HepG2 (cell line): Measurements from ENCODE around the gene KAZALD1. TPM values are rescaled to one million over a fixed set of nuclear protein-coding genes. Genes with fewer than 3 reads are reported as not detected.
A peak's percentile ranks its signal among the peaks of the same experiment; 100 is the strongest.

Source experiments
- BRCA1 ChIP-seq: sonication (generic); formaldehyde crosslinking; IDR thresholded peaks from 2 replicates; pipeline ENCODE4 v1.4.0; 2020; ENCODE audit warnings: missing genetic modification reagents
- DR1 ChIP-seq: sonication (generic); formaldehyde crosslinking; IDR thresholded peaks from 2 replicates; pipeline ENCODE4 v1.8.0; 2021; ENCODE audit warnings: mild to moderate bottlenecking, missing genetic modification reagents, inconsistent platforms
- EP300 ChIP-seq, 3 experiments: sonication (generic) in 1 of 3; formaldehyde crosslinking in 1 of 3; IDR thresholded peaks; 2 replicates each; pipeline versions ENCODE4 v1.5.1 to v1.6.1; 2011 to 2020; ENCODE audit warnings: low read depth in 2 of 3, low read length in 2 of 3, borderline replicate concordance in 1 of 3, improper control_type of control experiment in 1 of 3, mild to moderate bottlenecking in 1 of 3, missing genetic modification reagents in 1 of 3, moderate library complexity in 1 of 3
- FOXC1 ChIP-seq: sonication (generic); formaldehyde crosslinking; IDR thresholded peaks from 2 replicates; pipeline ENCODE4 v1.8.0; 2022; ENCODE audit warnings: mild to moderate bottlenecking, missing genetic modification reagents, borderline replicate concordance
- JARID2 ChIP-seq: sonication (generic); formaldehyde crosslinking; IDR thresholded peaks from 2 replicates; pipeline ENCODE4 v1.8.1; 2023; ENCODE audit warnings: missing genetic modification reagents, inconsistent platforms; ENCODE audit not compliant: insufficient replicate concordance
- TBP ChIP-seq: sonication (generic); formaldehyde crosslinking; IDR thresholded peaks from 2 replicates; pipeline ENCODE4 v1.5.0; 2020; ENCODE audit warnings: missing genetic modification reagents
- ZNF512 ChIP-seq: sonication (generic); formaldehyde crosslinking; IDR thresholded peaks from 2 replicates; pipeline ENCODE4 v1.4.0; 2020; ENCODE audit warnings: mild to moderate bottlenecking, missing genetic modification reagents
- ZNF543 ChIP-seq: sonication (generic); formaldehyde crosslinking; IDR thresholded peaks from 2 replicates; pipeline ENCODE4 v1.4.0; 2020; ENCODE audit warnings: mild to moderate bottlenecking, missing genetic modification reagents
- ZNF720 ChIP-seq: sonication (generic); formaldehyde crosslinking; IDR thresholded peaks from 2 replicates; pipeline ENCODE4 v1.4.0; 2020; ENCODE audit warnings: missing genetic modification reagents
- ZNF777 ChIP-seq: sonication (generic); formaldehyde crosslinking; IDR thresholded peaks from 2 replicates; pipeline ENCODE4 v1.4.0; 2020; ENCODE audit warnings: missing genetic modification reagents
- ZNF782 ChIP-seq: sonication (generic); formaldehyde crosslinking; IDR thresholded peaks from 2 replicates; pipeline ENCODE4 v1.4.0; 2020; ENCODE audit warnings: missing genetic modification reagents, mild to moderate bottlenecking, borderline replicate concordance
- polyA plus RNA-seq, 8 experiments: library from polyadenylated mRNA; depleted of rRNA in 3 of 8; stranded (reverse) in 7 of 8; unstranded in 1 of 8; fragments of >200 nt; fragmentation: Illumina TruSeq in 4 of 8; extraction: Trizol in 4 of 8; gene quantifications; 2 replicates each; pipeline versions ENCODE4 v1.2.1 to v1.2.3, GENCODE V29; 2011 to 2016; ENCODE audit warnings: low read depth in 4 of 8, missing spikeins in 1 of 8, mixed read lengths in 1 of 8; ENCODE audit not compliant: insufficient read depth in 1 of 8
- total RNA-seq, 5 experiments: library from RNA; depleted of rRNA; stranded (reverse); fragments of >200 nt; fragmentation: Illumina TruSeq; extraction: Trizol; gene quantifications; 2 replicates each; pipeline ENCODE4 v1.2.3, GENCODE V29; 2016; ENCODE audit warnings: low read depth in 1 of 5
- TF ChIP-seq, protein P1 (sequence below): sonication (generic); formaldehyde crosslinking; IDR thresholded peaks from 2 replicates; pipeline ENCODE4 v1.9.0; 2021; ENCODE audit warnings: missing genetic modification reagents, borderline replicate concordance
- TF ChIP-seq, protein P2 (sequence below): sonication (generic); formaldehyde crosslinking; IDR thresholded peaks from 2 replicates; pipeline ENCODE4 v1.8.0; 2022; ENCODE audit warnings: missing genetic modification reagents, mild to moderate bottlenecking, moderate library complexity, borderline replicate concordance
- TF ChIP-seq, protein P3 (sequence below): IDR thresholded peaks from 2 replicates; pipeline ENCODE4 v1.6.1; 2016; ENCODE audit warnings: low read depth, missing genetic modification reagents, missing compliant biosample characterization

The KAZALD1 gene
- total and polyA plus RNA-seq, 2 of the 13 experiments (the other 11 are each of a cell fraction or from before 2014, with no cell fraction given): 16.7 to 27.7 TPM

- no peak for TF ChIP-seq ZNF512 (CRISPR knock-in tag)
- TF ChIP-seq TBP: no peak
- TF ChIP-seq ZNF777 (CRISPR knock-in tag): 0 out of 2 replicates have a peak, but pooled peaks have one; percentile 29
- peak; percentile 49; the same call in 1 of the 2 replicates for TF ChIP-seq FOXC1 (CRISPR knock-in tag)
- TF ChIP-seq ZNF782 (CRISPR knock-in tag): peak; percentile 58; the same call in 1 of the 2 replicates
- TF ChIP-seq, protein P1, sequence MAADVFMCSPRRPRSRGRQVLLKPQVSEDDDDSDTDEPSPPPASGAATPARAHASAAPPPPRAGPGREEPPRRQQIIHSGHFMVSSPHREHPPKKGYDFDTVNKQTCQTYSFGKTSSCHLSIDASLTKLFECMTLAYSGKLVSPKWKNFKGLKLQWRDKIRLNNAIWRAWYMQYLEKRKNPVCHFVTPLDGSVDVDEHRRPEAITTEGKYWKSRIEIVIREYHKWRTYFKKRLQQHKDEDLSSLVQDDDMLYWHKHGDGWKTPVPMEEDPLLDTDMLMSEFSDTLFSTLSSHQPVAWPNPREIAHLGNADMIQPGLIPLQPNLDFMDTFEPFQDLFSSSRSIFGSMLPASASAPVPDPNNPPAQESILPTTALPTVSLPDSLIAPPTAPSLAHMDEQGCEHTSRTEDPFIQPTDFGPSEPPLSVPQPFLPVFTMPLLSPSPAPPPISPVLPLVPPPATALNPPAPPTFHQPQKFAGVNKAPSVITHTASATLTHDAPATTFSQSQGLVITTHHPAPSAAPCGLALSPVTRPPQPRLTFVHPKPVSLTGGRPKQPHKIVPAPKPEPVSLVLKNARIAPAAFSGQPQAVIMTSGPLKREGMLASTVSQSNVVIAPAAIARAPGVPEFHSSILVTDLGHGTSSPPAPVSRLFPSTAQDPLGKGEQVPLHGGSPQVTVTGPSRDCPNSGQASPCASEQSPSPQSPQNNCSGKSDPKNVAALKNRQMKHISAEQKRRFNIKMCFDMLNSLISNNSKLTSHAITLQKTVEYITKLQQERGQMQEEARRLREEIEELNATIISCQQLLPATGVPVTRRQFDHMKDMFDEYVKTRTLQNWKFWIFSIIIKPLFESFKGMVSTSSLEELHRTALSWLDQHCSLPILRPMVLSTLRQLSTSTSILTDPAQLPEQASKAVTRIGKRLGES (CRISPR knock-in tag): peak; percentile 65; the same call in 1 of the 2 replicates
- no peak for TF ChIP-seq ZNF720 (CRISPR knock-in tag)
- no peak for TF ChIP-seq BRCA1 (CRISPR knock-in tag)
- TF ChIP-seq, protein P2, sequence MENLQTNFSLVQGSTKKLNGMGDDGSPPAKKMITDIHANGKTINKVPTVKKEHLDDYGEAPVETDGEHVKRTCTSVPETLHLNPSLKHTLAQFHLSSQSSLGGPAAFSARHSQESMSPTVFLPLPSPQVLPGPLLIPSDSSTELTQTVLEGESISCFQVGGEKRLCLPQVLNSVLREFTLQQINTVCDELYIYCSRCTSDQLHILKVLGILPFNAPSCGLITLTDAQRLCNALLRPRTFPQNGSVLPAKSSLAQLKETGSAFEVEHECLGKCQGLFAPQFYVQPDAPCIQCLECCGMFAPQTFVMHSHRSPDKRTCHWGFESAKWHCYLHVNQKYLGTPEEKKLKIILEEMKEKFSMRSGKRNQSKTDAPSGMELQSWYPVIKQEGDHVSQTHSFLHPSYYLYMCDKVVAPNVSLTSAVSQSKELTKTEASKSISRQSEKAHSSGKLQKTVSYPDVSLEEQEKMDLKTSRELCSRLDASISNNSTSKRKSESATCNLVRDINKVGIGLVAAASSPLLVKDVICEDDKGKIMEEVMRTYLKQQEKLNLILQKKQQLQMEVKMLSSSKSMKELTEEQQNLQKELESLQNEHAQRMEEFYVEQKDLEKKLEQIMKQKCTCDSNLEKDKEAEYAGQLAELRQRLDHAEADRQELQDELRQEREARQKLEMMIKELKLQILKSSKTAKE: 0 out of 2 replicates have a peak, but pooled peaks have one; percentile 41
- TF ChIP-seq DR1 (CRISPR knock-in tag): peak; percentile 83; the same call in 1 of the 2 replicates
- TF ChIP-seq, protein P3, sequence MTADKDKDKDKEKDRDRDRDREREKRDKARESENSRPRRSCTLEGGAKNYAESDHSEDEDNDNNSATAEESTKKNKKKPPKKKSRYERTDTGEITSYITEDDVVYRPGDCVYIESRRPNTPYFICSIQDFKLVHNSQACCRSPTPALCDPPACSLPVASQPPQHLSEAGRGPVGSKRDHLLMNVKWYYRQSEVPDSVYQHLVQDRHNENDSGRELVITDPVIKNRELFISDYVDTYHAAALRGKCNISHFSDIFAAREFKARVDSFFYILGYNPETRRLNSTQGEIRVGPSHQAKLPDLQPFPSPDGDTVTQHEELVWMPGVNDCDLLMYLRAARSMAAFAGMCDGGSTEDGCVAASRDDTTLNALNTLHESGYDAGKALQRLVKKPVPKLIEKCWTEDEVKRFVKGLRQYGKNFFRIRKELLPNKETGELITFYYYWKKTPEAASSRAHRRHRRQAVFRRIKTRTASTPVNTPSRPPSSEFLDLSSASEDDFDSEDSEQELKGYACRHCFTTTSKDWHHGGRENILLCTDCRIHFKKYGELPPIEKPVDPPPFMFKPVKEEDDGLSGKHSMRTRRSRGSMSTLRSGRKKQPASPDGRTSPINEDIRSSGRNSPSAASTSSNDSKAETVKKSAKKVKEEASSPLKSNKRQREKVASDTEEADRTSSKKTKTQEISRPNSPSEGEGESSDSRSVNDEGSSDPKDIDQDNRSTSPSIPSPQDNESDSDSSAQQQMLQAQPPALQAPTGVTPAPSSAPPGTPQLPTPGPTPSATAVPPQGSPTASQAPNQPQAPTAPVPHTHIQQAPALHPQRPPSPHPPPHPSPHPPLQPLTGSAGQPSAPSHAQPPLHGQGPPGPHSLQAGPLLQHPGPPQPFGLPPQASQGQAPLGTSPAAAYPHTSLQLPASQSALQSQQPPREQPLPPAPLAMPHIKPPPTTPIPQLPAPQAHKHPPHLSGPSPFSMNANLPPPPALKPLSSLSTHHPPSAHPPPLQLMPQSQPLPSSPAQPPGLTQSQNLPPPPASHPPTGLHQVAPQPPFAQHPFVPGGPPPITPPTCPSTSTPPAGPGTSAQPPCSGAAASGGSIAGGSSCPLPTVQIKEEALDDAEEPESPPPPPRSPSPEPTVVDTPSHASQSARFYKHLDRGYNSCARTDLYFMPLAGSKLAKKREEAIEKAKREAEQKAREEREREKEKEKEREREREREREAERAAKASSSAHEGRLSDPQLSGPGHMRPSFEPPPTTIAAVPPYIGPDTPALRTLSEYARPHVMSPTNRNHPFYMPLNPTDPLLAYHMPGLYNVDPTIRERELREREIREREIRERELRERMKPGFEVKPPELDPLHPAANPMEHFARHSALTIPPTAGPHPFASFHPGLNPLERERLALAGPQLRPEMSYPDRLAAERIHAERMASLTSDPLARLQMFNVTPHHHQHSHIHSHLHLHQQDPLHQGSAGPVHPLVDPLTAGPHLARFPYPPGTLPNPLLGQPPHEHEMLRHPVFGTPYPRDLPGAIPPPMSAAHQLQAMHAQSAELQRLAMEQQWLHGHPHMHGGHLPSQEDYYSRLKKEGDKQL: no peak
- no peak for TF ChIP-seq JARID2 (CRISPR knock-in tag)
- TF ChIP-seq EP300 (IDR thresholded peaks at IDR 0.05; ENCODE audit: low read depth in 2 of 2, low read length in 2 of 2): peak; percentile 58 to 62; a peak in 2 of 4 replicates
- no peak for TF ChIP-seq EP300 (CRISPR knock-in tag; IDR thresholded peaks at IDR 0.05; ENCODE audit: borderline replicate concordance)
- peak; percentile 71; the same call in 1 of the 2 replicates for TF ChIP-seq ZNF543 (CRISPR knock-in tag)
These were observed 702 bp upstream of the KAZALD1 start (continued) for GRCh38 chr10:101060951-101061623.
